ENCODE results near the gene RSPH6A. TPM values are rescaled to one million over a fixed set of nuclear protein-coding genes. Genes with fewer than 3 reads are reported as not detected.

Gene RSPH6A
- total RNA-seq, 2 donors from 2014 or later = not detected

- DNase-seq (ENCODE audit: low spot score) (no peak), ATAC-seq (ENCODE audit: insufficient number of reproducible peaks, low FRiP score, low read depth) (no peak)
- peaks cover 18 to 32% of the 10 kb centered on the region in 2 donors for H3K4me1 ChIP-seq (ENCODE audit: control insufficient read depth in 1 of 2, low read depth in 2 of 2)
Observed at GRCh38 chr19:45769821-45770191, 45.3 kb downstream of the RSPH6A start.

DNA sequence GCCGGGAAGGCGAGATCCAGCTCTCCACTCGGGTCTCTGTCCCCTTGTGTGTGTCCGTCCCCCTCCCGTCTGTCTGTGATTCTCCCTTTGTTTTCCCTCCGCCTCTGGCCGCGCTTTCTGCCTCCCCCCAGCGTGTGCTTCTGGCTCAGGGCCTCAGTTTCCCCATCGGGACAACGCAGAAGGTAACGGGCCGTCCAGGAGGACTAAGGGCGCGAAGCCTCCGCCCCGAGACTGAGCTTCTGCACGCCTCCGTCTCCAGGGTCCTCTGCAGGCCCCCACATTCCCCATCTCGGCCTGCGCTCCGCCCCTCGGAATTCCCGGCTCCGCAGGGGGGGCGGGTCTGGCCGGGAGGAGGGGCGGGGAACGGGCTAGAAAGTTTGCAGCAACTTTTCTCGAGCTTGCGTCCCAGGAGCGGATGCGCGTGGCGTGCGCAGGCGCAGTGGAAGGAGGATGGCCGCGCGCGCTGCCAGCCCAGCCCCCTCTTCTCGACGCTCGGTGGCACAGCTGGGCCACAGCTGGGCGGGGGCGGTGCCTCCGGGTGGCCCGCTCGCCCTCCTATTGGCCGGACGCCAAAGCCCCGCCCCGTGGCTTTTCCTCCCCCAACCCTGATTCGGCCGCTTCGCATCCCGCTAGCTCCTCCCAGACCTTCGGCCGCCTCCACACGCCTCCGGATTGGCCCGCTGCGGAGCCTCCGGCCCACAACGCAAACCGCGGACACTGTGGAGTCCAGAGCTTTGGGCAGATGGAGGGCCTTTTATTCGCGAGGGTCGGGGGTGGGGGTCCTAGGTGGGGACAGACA lies 45.9 kb downstream of the RSPH6A start, which contains the start of gene SIX5:
SIX5 (minus strand) TSS at position 269 of the 799 bp plus-strand sequence. CDS start 408 bp downstream, outside the sequence.
- H3K27ac ChIP-seq = peak within 1 kb of the TSS; percentile 94 to 98
- peak; percentile 62 for ATAC-seq (ENCODE audit: insufficient number of reproducible peaks, low FRiP score, low read depth)
- H3K27me3 ChIP-seq (replicated peaks; ENCODE audit: insufficient read depth) = no peaks in the 10 kb centered on the region
- H3K4me3 ChIP-seq = peak within 1 kb of the TSS; percentile 98
- peaks cover 24 to 38% of the 10 kb centered on the region in 2 donors for H3K4me1 ChIP-seq (ENCODE audit: control insufficient read depth in 1 of 2, low read depth in 2 of 2)
- TF ChIP-seq, protein P1, sequence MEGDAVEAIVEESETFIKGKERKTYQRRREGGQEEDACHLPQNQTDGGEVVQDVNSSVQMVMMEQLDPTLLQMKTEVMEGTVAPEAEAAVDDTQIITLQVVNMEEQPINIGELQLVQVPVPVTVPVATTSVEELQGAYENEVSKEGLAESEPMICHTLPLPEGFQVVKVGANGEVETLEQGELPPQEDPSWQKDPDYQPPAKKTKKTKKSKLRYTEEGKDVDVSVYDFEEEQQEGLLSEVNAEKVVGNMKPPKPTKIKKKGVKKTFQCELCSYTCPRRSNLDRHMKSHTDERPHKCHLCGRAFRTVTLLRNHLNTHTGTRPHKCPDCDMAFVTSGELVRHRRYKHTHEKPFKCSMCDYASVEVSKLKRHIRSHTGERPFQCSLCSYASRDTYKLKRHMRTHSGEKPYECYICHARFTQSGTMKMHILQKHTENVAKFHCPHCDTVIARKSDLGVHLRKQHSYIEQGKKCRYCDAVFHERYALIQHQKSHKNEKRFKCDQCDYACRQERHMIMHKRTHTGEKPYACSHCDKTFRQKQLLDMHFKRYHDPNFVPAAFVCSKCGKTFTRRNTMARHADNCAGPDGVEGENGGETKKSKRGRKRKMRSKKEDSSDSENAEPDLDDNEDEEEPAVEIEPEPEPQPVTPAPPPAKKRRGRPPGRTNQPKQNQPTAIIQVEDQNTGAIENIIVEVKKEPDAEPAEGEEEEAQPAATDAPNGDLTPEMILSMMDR (IDR thresholded peaks at IDR 0.05) = no peak
- H3K9me3 ChIP-seq = no peaks in the 10 kb centered on the region
- DNase-seq (ENCODE audit: low spot score) = peak; percentile 88
- peaks cover 21% of the 10 kb centered on the region for H3K36me3 ChIP-seq

More at GRCh38 chr19:45769821-45770191, 45.3 kb downstream of the RSPH6A start:
- Histone ChIP-seq H3K27ac (peak overlapping the region; percentile 83 to 98), H3K9me3 (no peaks in the 10 kb centered on the region), H3K4me3 (peak overlapping the region; percentile 98), H3K36me3 (peaks cover 22% of the 10 kb centered on the region), H3K27me3 (replicated peaks; ENCODE audit: insufficient read depth) (no peaks in the 10 kb centered on the region)
- TF ChIP-seq, protein P1 (IDR thresholded peaks at IDR 0.05) = no peak

DNA sequence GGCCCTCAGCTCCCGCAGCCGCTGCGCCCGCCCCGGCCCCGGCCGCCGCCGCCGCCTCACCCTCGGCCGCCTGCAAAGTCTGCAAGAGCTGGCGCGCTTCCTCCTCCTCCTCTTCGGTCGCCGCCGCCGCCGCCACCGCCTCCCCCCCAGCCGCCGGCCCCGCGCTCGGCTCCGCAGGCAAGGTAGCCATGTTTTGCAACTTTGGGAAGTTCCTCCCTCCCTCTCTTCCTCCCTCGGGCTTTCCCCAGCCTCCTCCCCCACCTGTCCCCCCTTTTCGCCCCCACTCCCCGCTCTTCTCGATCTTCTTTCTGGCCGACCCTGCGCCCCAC lies 46.5 kb downstream of the RSPH6A start:
- peak overlapping the region; percentile 98 for H3K4me3 ChIP-seq
- TF ChIP-seq, protein P1 (IDR thresholded peaks at IDR 0.05) = no peak
- H3K27ac ChIP-seq = peak overlapping the region; percentile 94 to 98
- H3K36me3 ChIP-seq = peaks cover 21% of the 10 kb centered on the region
- no peaks in the 10 kb centered on the region for H3K27me3 ChIP-seq (replicated peaks; ENCODE audit: insufficient read depth)
- ATAC-seq (ENCODE audit: insufficient number of reproducible peaks, low FRiP score, low read depth) (no peak), DNase-seq (ENCODE audit: low spot score) (no peak)
- H3K4me1 ChIP-seq (ENCODE audit: control insufficient read depth in 1 of 2, low read depth in 2 of 2) = peaks cover 30 to 44% of the 10 kb centered on the region in 2 donors
- no peaks in the 10 kb centered on the region for H3K9me3 ChIP-seq

DNA sequence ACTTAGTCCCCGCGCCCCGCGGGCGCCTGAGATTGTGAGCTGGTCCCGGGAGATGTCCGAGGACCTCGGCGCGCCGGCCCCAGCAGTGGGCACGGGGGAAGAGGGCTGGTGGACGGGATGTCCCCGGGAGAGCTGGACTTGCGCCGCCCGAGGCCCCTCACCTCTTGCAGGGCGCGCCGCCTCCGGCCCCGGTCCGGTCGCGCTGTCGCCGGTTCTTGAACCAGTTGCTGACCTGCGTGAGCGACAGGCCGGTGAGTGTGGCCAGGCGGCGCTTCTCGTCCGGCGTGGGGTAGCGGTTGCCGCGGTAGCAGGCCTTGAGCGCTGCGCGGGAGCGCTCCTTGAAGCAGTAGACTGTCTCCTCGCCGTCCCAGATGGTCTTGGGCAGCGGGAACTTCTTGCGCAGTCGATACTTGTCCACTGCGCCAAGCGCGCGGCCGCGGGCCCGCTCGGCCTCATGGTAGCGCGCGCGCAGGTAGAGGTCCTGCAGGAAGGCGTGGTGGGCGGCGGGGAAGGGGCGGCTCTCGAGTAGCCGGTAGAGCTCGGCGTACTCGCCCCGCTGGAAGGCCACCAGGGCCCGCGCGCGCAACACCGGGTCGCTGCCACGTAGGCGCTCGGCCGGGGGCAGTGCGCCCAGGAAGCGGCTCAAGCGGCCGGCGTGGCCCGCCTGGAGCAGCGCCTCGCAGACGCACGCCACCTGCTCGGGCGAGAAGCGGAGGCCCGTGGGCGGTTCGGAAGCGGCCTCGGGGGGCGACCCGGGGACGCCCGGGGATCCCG lies 47.0 kb downstream of the RSPH6A start:
- ATAC-seq (ENCODE audit: insufficient number of reproducible peaks, low FRiP score, low read depth) = no peak
- peaks cover 31 to 49% of the 10 kb centered on the region in 2 donors for H3K4me1 ChIP-seq (ENCODE audit: control insufficient read depth in 1 of 2, low read depth in 2 of 2)
- no peaks in the 10 kb centered on the region for H3K27me3 ChIP-seq (replicated peaks; ENCODE audit: insufficient read depth)
- H3K4me3 ChIP-seq = peak overlapping the region; percentile 98
- H3K9me3 ChIP-seq = no peaks in the 10 kb centered on the region
- TF ChIP-seq, protein P1 (IDR thresholded peaks at IDR 0.05) = no peak
- peaks cover 17% of the 10 kb centered on the region for H3K36me3 ChIP-seq
- DNase-seq (ENCODE audit: low spot score) = no peak
- peak overlapping the region; percentile 94 to 98 for H3K27ac ChIP-seq

DNA sequence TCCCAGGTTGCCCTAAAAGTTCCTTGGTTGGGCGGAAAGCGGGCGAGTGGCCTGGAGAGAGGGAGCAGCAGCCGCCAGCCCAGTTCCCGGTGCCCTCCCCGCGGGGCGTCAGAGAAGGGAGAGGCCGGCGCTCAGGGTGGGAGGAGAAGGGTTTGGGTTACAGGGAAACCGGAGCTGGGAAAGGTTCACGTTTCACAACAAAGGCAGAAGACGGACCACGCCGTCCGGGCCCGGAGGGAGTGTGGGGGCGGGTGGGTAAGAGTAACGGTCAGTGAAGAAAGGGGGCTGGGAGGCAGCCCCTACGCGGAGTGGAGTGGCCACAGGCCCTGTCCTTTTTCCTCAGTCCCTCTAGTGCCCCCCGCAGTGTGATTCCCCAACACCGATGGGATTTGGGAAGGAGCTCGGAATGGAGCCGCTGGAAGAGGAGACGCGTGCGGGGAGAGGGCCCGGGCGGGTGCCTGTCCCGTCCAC lies 47.7 kb downstream of the RSPH6A start:
- H3K4me3 ChIP-seq = peak overlapping the region; percentile 98
- ATAC-seq (ENCODE audit: insufficient number of reproducible peaks, low FRiP score, low read depth) (no peak), DNase-seq (ENCODE audit: low spot score) (no peak)
- peaks cover 11% of the 10 kb centered on the region for H3K36me3 ChIP-seq
- TF ChIP-seq, protein P1 (IDR thresholded peaks at IDR 0.05) = no peak
- peak overlapping the region; percentile 94 to 98 for H3K27ac ChIP-seq
- H3K4me1 ChIP-seq (ENCODE audit: control insufficient read depth in 1 of 2, low read depth in 2 of 2) = peaks cover 31 to 50% of the 10 kb centered on the region in 2 donors
- H3K27me3 ChIP-seq (replicated peaks; ENCODE audit: insufficient read depth) = no peaks in the 10 kb centered on the region
- H3K9me3 ChIP-seq = no peaks in the 10 kb centered on the region
